ENCODE measurements around the gene SLC7A7. TPM values are rescaled to one million over a fixed set of nuclear protein-coding genes. Genes with fewer than 3 reads are reported as not detected.
A peak's percentile ranks its signal among the peaks of the same experiment; 100 is the strongest.

Gene SLC7A7
- total and polyA plus RNA-seq, 2 of the 13 experiments (the other 11 are each of a cell fraction or from before 2014, with no cell fraction given) = 0.13 to 0.63 TPM

DNA sequence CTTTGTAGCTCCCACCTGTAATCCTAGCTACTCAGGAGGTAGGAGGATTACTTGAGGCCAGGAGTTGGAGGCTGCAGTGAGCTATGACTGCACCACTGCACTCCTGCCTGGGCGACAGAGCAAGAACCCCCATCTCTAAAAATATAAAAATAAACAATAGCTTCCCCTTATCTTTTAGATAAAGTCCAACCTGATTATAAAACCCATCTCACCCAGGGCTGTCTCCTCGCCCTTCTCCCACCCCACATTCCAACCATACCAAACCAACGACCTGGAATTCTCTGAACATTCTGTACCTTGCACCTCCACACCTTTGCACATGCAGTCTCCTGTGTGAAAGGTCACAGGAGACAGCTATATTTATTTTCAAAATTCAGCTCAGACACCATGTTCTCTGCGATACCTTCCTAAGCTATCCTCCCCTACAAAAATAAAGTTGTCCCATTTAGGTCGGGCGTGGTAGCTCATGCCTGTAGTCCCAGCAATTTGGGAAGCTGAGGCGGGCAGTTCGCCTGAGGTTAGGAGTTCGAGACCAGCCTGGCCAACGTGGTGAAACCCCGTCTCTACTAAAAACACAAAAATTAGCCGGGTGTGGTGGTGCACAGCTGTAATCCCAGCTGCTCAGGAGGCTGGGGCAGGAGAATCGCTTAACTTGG lies 7.7 kb downstream of the SLC7A7 start (continued):
- TF ChIP-seq, protein P1, sequence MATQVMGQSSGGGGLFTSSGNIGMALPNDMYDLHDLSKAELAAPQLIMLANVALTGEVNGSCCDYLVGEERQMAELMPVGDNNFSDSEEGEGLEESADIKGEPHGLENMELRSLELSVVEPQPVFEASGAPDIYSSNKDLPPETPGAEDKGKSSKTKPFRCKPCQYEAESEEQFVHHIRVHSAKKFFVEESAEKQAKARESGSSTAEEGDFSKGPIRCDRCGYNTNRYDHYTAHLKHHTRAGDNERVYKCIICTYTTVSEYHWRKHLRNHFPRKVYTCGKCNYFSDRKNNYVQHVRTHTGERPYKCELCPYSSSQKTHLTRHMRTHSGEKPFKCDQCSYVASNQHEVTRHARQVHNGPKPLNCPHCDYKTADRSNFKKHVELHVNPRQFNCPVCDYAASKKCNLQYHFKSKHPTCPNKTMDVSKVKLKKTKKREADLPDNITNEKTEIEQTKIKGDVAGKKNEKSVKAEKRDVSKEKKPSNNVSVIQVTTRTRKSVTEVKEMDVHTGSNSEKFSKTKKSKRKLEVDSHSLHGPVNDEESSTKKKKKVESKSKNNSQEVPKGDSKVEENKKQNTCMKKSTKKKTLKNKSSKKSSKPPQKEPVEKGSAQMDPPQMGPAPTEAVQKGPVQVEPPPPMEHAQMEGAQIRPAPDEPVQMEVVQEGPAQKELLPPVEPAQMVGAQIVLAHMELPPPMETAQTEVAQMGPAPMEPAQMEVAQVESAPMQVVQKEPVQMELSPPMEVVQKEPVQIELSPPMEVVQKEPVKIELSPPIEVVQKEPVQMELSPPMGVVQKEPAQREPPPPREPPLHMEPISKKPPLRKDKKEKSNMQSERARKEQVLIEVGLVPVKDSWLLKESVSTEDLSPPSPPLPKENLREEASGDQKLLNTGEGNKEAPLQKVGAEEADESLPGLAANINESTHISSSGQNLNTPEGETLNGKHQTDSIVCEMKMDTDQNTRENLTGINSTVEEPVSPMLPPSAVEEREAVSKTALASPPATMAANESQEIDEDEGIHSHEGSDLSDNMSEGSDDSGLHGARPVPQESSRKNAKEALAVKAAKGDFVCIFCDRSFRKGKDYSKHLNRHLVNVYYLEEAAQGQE (IDR thresholded peaks at IDR 0.05; ENCODE audit: borderline replicate concordance in 1 of 2, low read depth in 1 of 2, low read length in 2 of 2) = 0 out of 4 replicates have a peak, but pooled peaks of 1 of the 2 experiments have one; percentile 19
- TF ChIP-seq HHEX (CRISPR knock-in tag; IDR thresholded peaks at IDR 0.05) = peak; percentile 18; the same call in 1 of the 2 replicates
- no peak for TF ChIP-seq SOX6 (IDR thresholded peaks at IDR 0.05)
- peak; percentile 82 for TF ChIP-seq SOX6 (CRISPR knock-in tag; IDR thresholded peaks at IDR 0.05)
- 0 out of 2 replicates have a peak, but pooled peaks have one; percentile 12 for TF ChIP-seq NFYB (CRISPR knock-in tag; IDR thresholded peaks at IDR 0.05)
- no peak for TF ChIP-seq ZNF253 (CRISPR knock-in tag; IDR thresholded peaks at IDR 0.05; ENCODE audit: borderline replicate concordance)
- TF ChIP-seq NAIF1 (CRISPR knock-in tag; IDR thresholded peaks at IDR 0.05; ENCODE audit: borderline replicate concordance) = no peak
- TF ChIP-seq GATA4 (IDR thresholded peaks at IDR 0.05; ENCODE audit: borderline replicate concordance, low read depth) = 0 out of 2 replicates have a peak, but pooled peaks have one; percentile 62
- TF ChIP-seq RARA (CRISPR knock-in tag; IDR thresholded peaks at IDR 0.05) = peak; percentile 68; the same call in 1 of the 2 replicates
- TF ChIP-seq RORA (CRISPR knock-in tag; IDR thresholded peaks at IDR 0.05) = peak; percentile 69; the same call in 1 of the 2 replicates
- peak; percentile 13; the same call in 1 of the 2 replicates for TF ChIP-seq SMC3 (IDR thresholded peaks at IDR 0.05; ENCODE audit: low read length)
- TF ChIP-seq RXRA (CRISPR knock-in tag; IDR thresholded peaks at IDR 0.05) = peak; percentile 84
- peak; percentile 73; the same call in 1 of the 2 replicates for TF ChIP-seq NR2F2 (IDR thresholded peaks at IDR 0.05; ENCODE audit: borderline replicate concordance, low read depth)
- TF ChIP-seq, protein P2, sequence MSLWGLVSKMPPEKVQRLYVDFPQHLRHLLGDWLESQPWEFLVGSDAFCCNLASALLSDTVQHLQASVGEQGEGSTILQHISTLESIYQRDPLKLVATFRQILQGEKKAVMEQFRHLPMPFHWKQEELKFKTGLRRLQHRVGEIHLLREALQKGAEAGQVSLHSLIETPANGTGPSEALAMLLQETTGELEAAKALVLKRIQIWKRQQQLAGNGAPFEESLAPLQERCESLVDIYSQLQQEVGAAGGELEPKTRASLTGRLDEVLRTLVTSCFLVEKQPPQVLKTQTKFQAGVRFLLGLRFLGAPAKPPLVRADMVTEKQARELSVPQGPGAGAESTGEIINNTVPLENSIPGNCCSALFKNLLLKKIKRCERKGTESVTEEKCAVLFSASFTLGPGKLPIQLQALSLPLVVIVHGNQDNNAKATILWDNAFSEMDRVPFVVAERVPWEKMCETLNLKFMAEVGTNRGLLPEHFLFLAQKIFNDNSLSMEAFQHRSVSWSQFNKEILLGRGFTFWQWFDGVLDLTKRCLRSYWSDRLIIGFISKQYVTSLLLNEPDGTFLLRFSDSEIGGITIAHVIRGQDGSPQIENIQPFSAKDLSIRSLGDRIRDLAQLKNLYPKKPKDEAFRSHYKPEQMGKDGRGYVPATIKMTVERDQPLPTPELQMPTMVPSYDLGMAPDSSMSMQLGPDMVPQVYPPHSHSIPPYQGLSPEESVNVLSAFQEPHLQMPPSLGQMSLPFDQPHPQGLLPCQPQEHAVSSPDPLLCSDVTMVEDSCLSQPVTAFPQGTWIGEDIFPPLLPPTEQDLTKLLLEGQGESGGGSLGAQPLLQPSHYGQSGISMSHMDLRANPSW (CRISPR knock-in tag; IDR thresholded peaks at IDR 0.05; ENCODE audit: borderline replicate concordance) = peak; percentile 56; the same call in 1 of the 2 replicates
- TF ChIP-seq HNRNPK (IDR thresholded peaks at IDR 0.05; ENCODE audit: low read depth, low read length, poor library complexity, severe bottlenecking) = no peak
- peak; percentile 56; the same call in 1 of the 2 replicates for TF ChIP-seq HOXA3 (CRISPR knock-in tag; IDR thresholded peaks at IDR 0.05)
- TF ChIP-seq, protein P3, sequence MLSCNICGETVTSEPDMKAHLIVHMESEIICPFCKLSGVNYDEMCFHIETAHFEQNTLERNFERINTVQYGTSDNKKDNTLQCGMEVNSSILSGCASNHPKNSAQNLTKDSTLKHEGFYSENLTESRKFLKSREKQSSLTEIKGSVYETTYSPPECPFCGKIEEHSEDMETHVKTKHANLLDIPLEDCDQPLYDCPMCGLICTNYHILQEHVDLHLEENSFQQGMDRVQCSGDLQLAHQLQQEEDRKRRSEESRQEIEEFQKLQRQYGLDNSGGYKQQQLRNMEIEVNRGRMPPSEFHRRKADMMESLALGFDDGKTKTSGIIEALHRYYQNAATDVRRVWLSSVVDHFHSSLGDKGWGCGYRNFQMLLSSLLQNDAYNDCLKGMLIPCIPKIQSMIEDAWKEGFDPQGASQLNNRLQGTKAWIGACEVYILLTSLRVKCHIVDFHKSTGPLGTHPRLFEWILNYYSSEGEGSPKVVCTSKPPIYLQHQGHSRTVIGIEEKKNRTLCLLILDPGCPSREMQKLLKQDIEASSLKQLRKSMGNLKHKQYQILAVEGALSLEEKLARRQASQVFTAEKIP (CRISPR knock-in tag; IDR thresholded peaks at IDR 0.05; ENCODE audit: borderline replicate concordance) = no peak
- TF ChIP-seq, protein P4, sequence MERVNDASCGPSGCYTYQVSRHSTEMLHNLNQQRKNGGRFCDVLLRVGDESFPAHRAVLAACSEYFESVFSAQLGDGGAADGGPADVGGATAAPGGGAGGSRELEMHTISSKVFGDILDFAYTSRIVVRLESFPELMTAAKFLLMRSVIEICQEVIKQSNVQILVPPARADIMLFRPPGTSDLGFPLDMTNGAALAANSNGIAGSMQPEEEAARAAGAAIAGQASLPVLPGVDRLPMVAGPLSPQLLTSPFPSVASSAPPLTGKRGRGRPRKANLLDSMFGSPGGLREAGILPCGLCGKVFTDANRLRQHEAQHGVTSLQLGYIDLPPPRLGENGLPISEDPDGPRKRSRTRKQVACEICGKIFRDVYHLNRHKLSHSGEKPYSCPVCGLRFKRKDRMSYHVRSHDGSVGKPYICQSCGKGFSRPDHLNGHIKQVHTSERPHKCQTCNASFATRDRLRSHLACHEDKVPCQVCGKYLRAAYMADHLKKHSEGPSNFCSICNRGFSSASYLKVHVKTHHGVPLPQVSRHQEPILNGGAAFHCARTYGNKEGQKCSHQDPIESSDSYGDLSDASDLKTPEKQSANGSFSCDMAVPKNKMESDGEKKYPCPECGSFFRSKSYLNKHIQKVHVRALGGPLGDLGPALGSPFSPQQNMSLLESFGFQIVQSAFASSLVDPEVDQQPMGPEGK (CRISPR knock-in tag; IDR thresholded peaks at IDR 0.05) = peak; percentile 47; the same call in 1 of the 2 replicates
- TF ChIP-seq MATR3 (CRISPR knock-in tag; IDR thresholded peaks at IDR 0.05) = no peak

All from HepG2 (cell line).